Activated T-cell treated with anti-CD3 and anti-CD28 coated beads, Interleukin-2, amount 50 U/mL, for 1 hour (primary cell): Measurements from ENCODE around the gene NSUN2.
A peak's percentile ranks its signal among the peaks of the same experiment; 100 is the strongest.
"Not testable (repeated sequence)": the region's sequence is repeated elsewhere in the genome, so short reads cannot be mapped to it uniquely, and the experiment has no call there.

Experiments used
- DNase-seq: peaks from one replicate; pipeline ENCODE4 v3.0.0-alpha.2; 2020

NSUN2 gene

DNA sequence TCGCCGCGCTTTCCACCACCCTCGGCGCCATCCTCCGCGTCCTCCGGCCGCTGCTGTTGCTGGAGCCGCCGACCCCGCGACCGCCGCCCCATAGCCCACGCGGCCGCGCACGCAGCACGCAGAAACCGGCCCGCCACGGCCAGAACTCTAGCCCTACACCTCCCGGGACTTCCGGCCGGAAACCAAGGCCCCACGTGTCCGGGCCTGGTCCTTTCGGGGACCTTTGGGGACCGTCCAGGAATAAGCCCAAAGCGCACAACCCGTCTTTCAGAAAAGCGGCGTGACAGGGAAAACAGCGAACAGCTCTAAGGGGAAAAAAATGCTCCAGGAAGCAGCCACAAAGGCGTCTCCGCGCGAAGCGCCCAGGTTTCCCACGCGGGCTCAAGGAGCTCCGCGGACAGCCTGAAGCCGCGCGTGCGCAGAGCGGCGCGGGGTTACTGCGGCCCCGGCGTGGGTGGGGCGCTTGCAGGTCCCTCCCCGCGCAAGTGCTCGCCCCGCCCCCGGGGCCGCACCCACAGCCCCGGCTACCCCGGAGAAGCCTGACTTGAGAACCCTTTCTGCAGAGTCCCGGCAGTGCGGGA is at the start of gene NSUN2, which contains the start of gene SRD5A1:
TSS of gene NSUN2 (minus strand) at position 157 of the 581 bp plus-strand sequence. CDS start at position 92, 65 bp downstream.
TSS of gene SRD5A1 (plus strand) at position 553 of the 581 bp plus-strand sequence. CDS start 137 bp downstream, outside the sequence.
- peak; percentile 96 for DNase-seq

DNA sequence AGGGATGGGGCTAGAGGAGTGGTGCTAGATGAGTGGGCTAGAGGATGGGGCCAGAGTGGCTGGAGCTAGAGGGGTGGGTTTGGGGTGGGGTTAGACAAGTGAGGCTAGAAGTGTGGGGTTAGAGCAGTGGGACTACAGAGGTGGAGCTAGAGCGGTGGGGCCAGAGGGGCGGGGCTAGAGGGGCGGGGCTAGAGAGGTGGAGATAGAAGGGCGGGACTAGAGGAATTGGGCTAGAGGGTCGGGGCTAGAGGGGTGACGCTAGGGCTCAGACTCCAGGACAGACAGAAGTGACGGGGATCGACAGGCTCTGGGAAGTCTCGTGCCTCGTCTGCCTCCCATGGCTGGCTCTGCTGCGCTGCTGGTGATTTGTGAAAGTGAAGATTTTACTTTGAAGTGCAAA is 49.4 kb upstream of the NSUN2 start:
- no peak for DNase-seq

DNA sequence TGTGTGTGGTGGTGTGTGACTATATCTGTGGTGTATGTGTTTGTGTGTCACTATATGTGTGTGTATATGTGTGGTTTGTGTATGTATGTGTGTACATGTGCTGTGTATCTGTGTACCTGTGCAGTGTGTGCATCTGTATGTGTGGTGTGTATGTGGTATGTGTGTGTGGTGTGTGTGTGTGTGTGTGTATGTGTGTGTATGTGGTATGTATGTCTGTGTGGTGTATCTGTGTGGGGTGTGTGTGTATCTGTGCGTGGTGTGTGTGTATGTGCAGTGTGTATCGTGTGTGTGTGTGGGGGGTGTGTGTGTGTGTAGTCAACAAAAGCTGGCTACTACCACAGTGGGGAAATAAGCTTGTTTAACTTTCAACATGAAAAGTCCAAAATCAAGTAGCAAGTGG is 48.8 kb upstream of the NSUN2 start:
- no peak for DNase-seq

DNA sequence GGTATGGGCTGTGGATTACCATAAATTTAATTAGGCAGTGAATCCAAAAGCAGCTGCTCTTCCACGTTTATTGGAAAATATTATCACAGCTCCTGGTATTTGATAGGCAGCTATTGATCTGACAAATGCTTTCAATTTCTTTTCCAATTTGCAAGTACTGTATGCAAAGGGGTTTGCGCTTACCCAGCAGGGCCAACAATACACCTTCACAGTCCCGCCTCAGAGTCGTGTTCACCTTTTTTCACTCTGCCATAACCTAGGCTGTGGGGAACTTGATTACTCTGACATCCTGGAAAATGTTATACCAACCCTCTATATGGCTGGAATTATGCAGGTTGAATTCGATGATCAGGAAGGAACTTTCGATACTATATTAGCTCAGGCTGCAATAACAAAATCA is 48.1 kb upstream of the NSUN2 start:
- DNase-seq: no peak

DNA sequence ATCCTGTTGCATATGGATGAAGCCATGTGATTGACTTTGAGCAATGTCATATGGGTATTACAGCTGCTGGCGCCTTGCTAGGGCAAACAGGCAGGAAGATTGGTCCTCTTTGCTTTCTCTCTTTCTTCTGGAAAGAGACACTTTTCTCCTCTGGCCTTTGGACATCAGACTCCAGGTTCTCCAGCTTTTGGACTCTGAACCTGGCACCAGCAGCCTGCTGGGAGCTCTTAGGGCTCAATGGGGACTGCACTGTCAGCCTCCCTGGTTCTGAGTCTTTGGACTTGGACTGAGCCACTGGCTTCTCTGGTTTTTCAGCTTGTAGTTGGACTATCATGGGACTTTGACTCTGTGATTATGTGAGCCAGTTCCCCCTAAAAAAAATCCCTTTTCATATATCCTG is 45.5 kb upstream of the NSUN2 start:
- no peak for DNase-seq

DNA sequence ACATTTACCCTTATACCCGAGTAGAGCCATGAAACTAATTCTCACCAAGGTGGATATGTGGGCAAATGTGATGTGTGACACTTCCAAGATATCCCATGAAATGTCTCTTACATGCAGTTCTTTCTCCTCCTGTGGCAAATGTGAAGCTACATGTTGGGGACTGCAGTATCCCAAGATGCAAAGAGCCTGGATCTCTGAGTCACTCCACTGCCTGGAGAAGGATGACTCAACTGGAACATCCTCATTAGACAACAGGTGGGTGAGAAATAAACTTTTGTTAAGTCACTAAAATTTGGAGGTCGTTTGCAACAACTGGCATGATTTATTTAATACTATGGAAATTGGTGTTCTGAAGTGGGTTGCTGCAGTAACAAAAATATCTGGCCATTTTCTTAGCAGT is 43.9 kb upstream of the NSUN2 start:
- no peak for DNase-seq

DNA sequence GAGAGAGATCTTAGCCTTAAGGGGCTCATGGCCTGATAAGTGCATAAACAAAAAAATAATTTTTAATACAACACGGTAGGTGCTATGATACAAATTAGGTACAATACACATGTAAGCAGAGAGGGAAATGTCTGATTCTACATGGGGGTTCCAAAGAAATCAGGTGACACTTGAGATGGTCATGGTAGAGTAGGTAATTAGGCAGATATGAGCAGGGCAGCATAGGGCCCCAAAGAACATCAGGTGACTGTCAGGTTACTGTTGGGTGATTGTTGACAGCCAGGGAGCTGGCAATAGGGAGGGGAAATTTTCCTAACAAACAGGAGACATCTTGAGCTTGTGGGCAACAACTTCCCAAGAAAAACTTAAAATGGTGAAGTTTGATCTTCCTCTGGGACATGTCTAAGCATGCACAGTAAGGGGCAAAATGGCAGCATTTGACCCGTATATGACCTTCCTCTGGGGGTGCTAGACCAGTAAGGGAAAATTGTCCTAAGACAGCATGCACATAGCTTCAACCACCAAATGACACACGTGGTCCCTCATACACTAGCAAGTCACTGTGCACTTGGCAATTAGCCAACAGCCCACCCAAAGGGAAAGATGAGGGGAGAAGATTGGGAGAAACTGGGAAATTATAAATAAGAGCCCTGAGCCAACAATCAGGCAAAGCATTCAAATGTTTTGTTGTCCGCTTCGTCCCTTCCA is 43.1 kb upstream of the NSUN2 start:
- no peak for DNase-seq

DNA sequence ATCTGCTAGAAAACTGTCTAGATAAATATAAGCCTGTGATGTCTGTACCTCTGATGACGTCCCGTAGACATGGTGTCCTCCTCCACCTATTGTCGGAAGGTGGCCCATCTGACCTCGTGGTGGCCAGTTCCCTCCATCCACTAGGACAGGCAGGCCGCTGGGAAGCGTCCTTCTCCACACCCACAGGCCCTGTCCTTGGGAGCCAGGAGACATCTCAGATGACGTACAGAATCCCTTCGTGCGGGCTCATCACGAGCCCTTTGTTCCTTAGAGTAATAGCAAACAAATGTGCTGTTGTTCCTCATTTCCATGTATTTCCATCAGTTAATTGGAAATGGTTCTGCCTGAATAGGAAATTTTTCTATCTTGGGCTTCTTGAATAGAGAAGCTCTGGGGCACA is 42.0 kb upstream of the NSUN2 start:
- no peak for DNase-seq

DNA sequence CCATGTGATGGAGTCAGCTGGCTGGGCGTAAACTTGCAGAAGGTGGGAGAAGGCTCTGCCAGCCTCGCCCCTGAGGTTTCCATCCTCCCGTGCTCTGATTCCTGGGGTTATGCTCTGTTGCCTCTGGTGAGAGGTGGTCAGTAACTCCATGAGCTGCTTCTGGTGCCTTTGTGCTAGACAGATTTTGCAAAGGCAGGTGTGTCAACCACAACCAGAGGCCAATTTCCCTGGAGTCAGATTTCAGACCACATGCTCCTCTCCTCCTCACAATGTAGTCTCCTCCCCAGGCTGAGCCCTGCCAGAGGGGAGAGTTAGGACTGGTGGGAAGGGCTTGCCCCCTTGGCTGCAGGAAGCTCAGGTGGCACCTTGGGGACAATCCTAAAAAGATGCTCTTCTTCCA is 41.6 kb upstream of the NSUN2 start:
- no peak for DNase-seq

DNA sequence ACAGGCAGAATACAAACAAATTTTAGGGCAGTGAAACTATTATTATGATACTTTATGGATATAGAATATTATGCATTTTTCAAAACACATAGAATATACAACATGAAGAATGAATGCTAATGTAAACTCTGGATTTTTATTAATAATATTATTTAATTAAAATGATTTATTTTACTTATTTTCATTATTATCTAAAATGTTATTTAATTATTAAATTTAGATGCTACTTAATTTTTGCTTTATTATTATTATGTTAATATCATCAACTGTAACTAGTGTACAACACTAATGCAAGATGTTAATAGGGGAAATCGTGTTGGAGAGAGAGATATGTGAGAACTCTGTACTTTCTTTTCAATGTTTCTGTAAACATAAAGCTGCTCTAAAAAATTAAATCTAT is 41.1 kb upstream of the NSUN2 start:
- no peak for DNase-seq

DNA sequence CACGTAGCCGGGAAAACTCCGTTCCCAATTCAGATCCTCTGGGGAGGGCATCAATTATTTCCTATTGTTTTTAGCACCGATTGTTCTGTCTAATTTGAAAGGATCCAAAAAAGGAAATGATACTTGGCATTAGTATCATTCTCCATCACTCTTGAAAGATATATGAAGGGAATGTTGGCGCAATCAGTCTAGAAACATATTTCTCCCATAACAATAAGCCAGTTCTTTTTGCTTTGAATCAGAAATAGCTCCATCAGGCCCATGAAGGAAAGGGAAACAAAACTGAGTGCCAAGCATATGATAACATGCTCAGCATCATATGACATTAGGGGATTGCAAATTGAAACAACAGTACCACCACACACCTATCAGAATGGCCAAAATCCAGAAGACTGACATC is 40.2 kb upstream of the NSUN2 start:
- no peak for DNase-seq

DNA sequence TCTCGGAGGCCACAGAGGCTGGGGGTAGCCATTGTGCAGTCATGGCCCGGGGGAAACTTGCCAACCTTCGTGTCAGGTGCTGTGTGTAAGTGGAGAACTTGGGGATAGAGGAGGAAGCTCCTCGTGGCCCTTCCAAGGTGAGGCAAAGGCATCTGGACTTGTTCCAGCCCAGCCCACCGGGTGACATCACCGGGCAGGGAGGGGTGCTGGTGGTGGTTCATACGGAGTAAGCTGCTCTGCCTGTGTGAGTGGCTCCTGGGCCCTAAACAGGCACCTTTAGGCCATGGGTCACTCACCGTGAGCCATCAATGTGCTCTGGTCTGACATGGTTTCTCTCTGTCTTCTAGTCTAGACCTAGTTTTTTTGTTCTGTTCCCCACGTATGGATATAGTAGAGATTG is 35.9 kb upstream of the NSUN2 start:
- not testable (repeated sequence) for DNase-seq

DNA sequence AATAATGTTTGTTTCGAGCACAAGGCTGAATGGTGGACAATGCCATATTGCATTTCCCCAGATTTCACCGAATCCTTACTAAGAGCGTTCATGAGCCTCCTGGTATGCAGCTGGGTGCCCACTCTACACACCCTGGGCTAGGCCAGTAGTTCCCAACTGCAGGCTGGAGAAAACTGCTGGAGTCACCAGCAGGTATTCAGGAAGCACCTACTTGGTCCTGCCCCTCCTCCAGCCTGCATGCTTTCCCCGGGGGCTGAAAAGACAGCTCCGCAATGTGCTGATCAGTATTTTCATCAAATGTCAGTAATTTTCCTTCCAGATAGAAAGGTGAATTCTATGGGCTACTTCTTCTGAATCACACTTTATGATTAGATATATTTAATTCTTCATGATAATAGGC is 34.8 kb upstream of the NSUN2 start:
- no peak for DNase-seq

DNA sequence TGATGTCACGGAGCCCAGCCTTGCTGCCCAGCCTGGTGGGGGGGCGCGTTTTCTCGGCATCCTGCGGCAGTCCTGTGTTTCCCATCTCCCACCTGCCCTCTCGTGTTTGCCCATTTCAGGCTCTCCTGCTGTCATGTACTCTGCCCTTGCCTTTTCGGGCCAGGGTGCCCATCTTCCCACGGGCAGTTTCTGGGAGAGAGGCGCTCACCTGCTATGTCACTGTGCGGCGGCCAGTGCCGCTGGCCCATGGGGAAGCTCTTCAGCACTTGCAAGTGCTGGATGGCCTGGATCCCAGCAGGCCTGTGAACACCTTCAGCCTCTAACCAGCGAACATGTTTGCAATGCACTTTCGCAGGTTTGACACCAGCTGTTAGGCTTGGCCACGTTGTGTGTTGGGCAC is 33.9 kb upstream of the NSUN2 start:
- no peak for DNase-seq

DNA sequence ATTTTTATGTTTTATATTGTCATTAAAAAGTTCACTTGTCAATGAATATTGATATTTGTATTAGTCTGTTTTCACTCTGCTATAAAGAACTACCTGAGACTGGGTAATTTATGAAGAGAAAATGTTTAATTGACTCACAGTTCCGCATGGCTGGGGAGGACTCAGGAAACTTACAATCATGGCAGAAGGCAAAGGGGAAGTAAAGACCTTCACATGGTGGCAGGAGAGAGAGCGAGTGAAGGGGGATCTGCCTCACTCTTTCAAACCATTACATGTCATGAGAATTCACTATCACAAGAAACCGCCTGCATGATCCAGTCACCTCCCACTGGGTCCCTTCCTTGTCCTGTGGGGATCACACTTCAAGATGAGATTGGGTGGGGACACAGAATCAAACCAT is 27.8 kb upstream of the NSUN2 start:
- DNase-seq: no peak

DNA sequence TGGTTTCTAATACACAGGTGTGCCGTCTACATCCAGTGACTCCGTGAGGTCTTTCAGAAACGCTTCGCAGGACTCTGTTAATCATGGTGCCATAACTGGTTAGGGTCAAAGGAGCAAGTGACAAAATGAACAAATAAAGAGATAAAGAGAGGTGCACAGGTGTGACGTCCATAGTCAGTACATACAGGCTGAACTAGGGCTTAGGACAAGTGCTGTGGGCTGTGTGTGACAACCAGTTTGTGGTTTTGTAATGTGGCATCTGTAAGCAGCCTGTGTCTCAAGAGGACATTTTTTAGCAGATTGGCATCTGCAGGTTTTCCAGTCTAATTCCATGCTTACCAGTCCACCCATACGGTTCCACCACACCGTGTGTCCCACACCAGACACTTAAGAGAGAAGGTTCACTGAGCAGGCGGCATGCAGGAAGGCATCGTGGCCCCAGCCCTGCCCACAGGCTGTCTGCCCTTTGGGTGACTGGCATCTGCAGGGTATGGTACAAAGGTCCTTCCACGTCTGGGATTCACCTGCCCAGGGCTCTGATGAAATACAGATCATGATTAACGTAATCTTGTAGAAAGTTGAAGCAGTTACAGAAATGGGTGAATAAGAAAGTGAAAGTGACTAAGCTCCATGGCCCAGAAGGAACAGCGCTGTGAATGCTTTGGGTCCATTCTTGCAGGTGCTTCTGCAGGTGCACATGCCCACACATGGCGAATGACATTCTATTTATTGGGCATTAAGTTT is 27.3 kb upstream of the NSUN2 start:
- no peak for DNase-seq

DNA sequence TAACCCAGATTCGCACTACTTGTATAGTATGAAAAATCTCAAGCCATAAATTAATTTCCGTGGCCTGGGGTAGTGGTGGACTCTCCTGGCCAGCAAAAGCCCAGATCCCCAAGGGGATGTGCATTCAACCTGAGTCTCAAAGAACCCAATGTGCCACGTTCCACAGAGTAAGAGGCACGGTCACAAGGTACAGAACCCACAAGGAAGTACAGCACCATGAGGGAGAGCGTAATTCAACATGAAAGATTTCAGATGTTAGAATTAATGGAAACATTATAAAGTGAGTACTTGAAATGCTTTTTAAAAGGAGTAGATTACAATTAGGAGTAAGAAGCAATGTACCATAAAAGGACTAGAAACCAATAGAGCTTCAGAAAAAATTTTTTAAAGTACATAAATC is 23.8 kb upstream of the NSUN2 start:
- no peak for DNase-seq

DNA sequence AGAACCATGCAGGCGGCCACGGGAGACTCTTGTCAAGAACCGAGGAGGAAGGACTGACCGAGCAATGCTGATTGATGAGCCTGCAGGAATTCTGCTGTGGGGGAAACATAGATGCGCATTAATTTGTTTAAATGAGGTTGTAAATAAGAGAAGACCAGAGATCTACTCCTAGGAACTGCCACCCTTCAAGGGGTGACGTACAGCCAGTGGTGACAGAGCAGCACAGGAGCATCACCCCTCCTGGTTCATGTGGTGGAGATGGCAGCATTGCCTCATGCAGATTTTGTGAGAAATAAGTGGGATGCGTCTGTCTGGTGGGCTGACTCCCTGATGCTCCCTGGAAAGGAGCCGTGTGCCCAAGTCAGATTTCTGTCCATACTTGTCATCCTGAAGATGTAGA is 22.6 kb upstream of the NSUN2 start:
- DNase-seq: no peak

DNA sequence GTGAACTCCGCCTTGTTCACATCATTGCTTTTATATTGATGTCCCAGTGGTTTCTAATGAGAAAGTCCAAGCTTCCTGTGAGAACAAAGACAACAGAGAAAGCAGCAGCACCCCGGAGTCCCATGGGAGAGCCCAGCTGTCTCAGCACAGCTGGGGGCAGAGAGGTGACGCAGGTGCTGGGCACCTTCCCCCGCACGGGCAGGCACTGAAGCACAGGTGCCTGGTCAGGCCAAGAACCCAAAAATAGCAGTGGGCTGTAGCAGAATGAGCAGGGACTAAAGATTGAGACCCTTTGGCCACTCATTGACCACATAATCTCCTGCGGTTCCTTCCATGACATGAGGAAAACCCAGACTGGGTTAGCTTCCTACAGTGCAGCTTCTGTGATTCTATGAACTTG is 19.2 kb upstream of the NSUN2 start:
- no peak for DNase-seq

DNA sequence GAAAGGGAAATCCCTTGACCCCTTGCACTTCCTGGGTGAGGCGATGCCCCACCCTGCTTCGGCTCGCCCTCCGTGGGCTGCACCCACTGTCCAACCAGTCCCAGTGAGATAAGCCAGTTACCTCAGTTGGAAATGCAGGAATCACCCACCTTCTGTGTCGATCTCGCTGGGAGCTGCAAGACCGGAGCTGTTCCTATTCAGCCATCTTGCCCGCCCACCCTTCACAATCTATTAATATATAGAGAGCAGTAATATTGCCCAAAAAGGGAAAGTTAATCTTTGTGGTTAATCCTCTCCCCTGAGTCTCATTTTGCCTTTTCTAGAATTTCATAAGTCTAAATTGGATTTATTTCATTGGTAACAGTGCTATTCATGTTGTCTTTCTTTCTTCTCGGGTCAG is 16.8 kb upstream of the NSUN2 start:
- DNase-seq: no peak

DNA sequence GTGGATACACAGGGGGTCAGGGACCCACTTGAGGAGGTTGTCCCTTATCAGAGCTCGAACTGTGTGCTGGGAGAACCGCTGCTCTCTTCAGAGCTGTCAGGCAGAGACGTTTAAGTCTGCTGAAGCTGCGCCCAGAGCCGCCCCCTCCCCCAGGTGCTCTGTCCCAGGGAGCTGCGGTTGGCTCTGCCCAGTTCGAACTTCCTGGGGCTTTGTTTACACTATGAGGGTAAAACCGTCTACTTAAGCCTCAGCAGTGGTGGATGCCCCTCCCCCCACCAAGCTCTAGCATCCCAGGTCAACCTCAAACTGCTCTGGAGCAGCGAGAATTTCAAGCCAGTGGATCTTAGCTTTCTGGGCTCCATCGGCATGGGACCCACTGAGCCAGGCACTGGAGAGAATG is 16.3 kb upstream of the NSUN2 start:
- DNase-seq: no peak

DNA sequence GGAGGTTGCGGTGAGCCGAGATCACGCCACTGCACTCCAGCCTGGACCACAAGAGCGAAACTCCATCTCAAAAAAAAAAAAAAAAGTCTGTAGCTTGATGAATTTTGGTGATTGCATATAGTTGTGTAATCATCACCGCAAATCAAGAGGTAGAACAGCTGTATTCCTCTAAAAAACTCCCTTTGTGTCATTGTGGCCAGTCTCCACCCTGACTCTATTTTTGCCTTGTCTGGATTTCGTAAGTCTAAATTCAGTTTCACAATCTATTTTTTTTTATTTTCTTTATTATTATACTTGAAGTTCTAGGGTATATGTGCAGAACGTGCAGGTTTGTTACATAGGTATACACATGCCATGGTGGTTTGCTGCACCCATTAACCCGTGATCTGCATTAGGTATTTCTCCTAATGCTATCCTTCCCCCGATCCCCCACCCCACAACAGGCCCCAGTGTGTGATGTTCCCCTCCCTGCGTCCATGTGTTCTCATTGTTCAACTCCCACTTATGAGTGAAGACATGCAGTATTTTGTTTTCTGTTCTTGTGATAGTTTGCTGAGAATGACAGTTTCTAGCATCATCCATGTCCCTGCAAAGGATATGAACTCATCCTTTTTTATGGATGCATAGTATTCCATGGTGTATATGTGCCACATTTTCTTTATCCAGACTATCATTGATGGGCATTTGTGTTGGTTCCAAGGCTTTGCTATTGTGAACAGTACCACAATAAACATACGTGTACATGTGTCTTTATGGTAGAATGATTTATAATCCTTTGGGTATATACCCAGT is 12.9 kb upstream of the NSUN2 start:
- DNase-seq: not testable (repeated sequence)

DNA sequence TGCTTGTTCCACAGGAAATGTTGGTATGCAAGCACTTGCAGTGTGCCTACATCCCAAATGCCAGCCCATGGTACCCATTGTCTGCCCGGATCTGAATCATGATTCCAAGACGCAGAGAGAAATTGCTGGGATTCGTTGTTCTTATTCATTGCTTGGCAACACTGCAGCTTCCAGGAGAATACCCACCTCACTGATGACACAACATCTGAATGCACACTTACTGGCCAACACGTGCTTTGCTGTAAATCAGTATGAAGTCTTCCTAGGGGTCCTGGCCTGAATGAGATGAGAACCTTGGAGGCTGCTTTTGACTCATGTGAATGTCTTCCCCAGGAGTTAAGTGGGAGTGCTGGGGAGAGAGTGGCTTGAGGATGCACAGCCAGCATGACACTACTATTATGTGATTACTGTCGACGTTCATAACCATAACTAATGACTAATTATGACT is 12.0 kb upstream of the NSUN2 start:
- no peak for DNase-seq
